ENCODE data around the gene RPS21. TPM values are rescaled to one million over a fixed set of nuclear protein-coding genes. Genes with fewer than 3 reads are reported as not detected.
A peak's percentile ranks its signal among the peaks of the same experiment; 100 is the strongest.

The RPS21 gene
- total RNA-seq, 1 donor from 2014 or later: 661 TPM

GRCh38 chr20:62393335-62393665 is 6.4 kb downstream of the RPS21 start:
- H3K36me3 ChIP-seq: peaks cover 68% of the 10 kb centered on the region
- no peak overlapping the region for H3K4me3 ChIP-seq
- H3K27me3 ChIP-seq (ENCODE audit: low read depth): no peaks in the 10 kb centered on the region
- DNase-seq: no peak
- no peak overlapping the region for H3K27ac ChIP-seq (replicated peaks)
- H3K4me1 ChIP-seq: peaks cover 11% of the 10 kb centered on the region
- intact Hi-C loops (cut with micrococcal nuclease): no loop called here
- no peaks in the 10 kb centered on the region for H3K9me3 ChIP-seq (replicated peaks)
- no peak for TF ChIP-seq CTCF (IDR thresholded peaks at IDR 0.05; ENCODE audit: borderline replicate concordance)

GRCh38 chr20:62393830-62394229 is 6.9 kb downstream of the RPS21 start:
- no peak for TF ChIP-seq CTCF (IDR thresholded peaks at IDR 0.05; ENCODE audit: borderline replicate concordance)
- peaks cover 63% of the 10 kb centered on the region for H3K36me3 ChIP-seq
- intact Hi-C loops (cut with micrococcal nuclease): no loop called here

GRCh38 chr20:62394248-62395245 is 7.6 kb downstream of the RPS21 start:
- H3K4me1 ChIP-seq: peaks cover 6% of the 10 kb centered on the region
- intact Hi-C loops (cut with micrococcal nuclease): no loop called here
- H3K36me3 ChIP-seq: peaks cover 56% of the 10 kb centered on the region
- no peak for TF ChIP-seq CTCF (IDR thresholded peaks at IDR 0.05; ENCODE audit: borderline replicate concordance)
- H3K4me3 ChIP-seq: no peak overlapping the region
- no peak for DNase-seq
- no peak overlapping the region for H3K27ac ChIP-seq (replicated peaks)
- no peaks in the 10 kb centered on the region for H3K27me3 ChIP-seq (ENCODE audit: low read depth)
- no peaks in the 10 kb centered on the region for H3K9me3 ChIP-seq (replicated peaks)

More at GRCh38 chr20:62393830-62394229, 6.9 kb downstream of the RPS21 start:
- H3K9me3 ChIP-seq (replicated peaks): no peaks in the 10 kb centered on the region
- no peak overlapping the region for H3K27ac ChIP-seq (replicated peaks)
- H3K27me3 ChIP-seq (ENCODE audit: low read depth): no peaks in the 10 kb centered on the region
- H3K4me1 ChIP-seq: peaks cover 6% of the 10 kb centered on the region
- no peak overlapping the region for H3K4me3 ChIP-seq
- DNase-seq: no peak

- H3K27me3 ChIP-seq (ENCODE audit: low read depth): no peaks in the 10 kb centered on the region
- H3K36me3 ChIP-seq: peaks cover 46% of the 10 kb centered on the region
- DNase-seq: no peak
- peak overlapping the region; percentile 11 for H3K4me3 ChIP-seq
- intact Hi-C loops (cut with micrococcal nuclease): no loop called here
- H3K9me3 ChIP-seq (replicated peaks): no peaks in the 10 kb centered on the region
- H3K27ac ChIP-seq (replicated peaks): peak overlapping the region; percentile 71
- TF ChIP-seq CTCF (IDR thresholded peaks at IDR 0.05; ENCODE audit: borderline replicate concordance): no peak
- H3K4me1 ChIP-seq: peaks cover 6% of the 10 kb centered on the region
These were observed 8.7 kb downstream of the RPS21 start for GRCh38 chr20:62395311-62396242.
